Measurements from ENCODE around the gene SRMS.

Gene SRMS

GRCh38 chr20:63585616-63586565 lies 38.3 kb upstream of the SRMS start:
- no peak for TF ChIP-seq CTCF (IDR thresholded peaks at IDR 0.05; ENCODE audit: low read depth, low read length)
- no peak for DNase-seq (ENCODE audit: extremely low read depth, low read depth)

GRCh38 chr20:63582382-63583063 lies 35.0 kb upstream of the SRMS start:
- DNase-seq (ENCODE audit: extremely low read depth, low read depth), result no peak
- no peak for TF ChIP-seq CTCF (IDR thresholded peaks at IDR 0.05; ENCODE audit: low read depth, low read length)

GRCh38 chr20:63580796-63581461 lies 33.4 kb upstream of the SRMS start:
- no peak for DNase-seq (ENCODE audit: extremely low read depth, low read depth)
- TF ChIP-seq CTCF (IDR thresholded peaks at IDR 0.05; ENCODE audit: low read depth, low read length), result peak; percentile 30

GRCh38 chr20:63579017-63579694 lies 31.6 kb upstream of the SRMS start:
- no peak for DNase-seq (ENCODE audit: extremely low read depth, low read depth)

GRCh38 chr20:63578224-63579016 lies 30.9 kb upstream of the SRMS start:
- DNase-seq (ENCODE audit: extremely low read depth, low read depth), result no peak
- TF ChIP-seq CTCF (IDR thresholded peaks at IDR 0.05; ENCODE audit: low read depth, low read length), result no peak

More at GRCh38 chr20:63579017-63579694, 31.6 kb upstream of the SRMS start:
- TF ChIP-seq CTCF (IDR thresholded peaks at IDR 0.05; ENCODE audit: low read depth, low read length), result no peak

- DNase-seq (ENCODE audit: extremely low read depth, low read depth), result no peak
- TF ChIP-seq CTCF (IDR thresholded peaks at IDR 0.05; ENCODE audit: low read depth, low read length), result no peak
These were observed 29.9 kb upstream of the SRMS start for GRCh38 chr20:63577317-63577894.
